T-helper 2 cell (primary cell): ENCODE data around the gene FOSL2.
A peak's percentile ranks its signal among the peaks of the same experiment; 100 is the strongest.

Source experiments
- DNase-seq, 5 experiments: peaks; one replicate each; pipeline versions ENCODE4 v3.0.0 to v3.0.0-alpha.2; 2012 to 2022

FOSL2 gene

DNA sequence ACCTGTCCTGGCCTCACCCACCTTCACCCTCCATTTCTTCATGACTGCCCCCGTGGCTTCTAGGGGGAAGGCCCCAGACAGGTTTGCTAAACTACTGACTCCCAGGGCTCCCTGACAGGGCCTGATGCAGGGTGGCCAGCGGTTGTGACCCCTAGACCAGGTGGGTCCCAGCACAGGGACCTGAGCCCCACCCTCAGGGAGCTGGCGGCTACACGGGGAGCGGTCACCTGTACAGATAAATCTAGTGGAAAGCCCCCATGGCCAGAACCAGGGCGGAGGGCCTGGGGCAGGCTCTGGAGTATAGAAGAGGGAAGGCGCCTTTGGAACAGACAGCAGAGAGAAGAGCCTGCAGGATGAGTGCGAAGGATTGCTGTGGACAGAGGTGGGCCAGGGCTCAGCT lies 60.7 kb downstream of the FOSL2 start:
- no peak for DNase-seq

DNA sequence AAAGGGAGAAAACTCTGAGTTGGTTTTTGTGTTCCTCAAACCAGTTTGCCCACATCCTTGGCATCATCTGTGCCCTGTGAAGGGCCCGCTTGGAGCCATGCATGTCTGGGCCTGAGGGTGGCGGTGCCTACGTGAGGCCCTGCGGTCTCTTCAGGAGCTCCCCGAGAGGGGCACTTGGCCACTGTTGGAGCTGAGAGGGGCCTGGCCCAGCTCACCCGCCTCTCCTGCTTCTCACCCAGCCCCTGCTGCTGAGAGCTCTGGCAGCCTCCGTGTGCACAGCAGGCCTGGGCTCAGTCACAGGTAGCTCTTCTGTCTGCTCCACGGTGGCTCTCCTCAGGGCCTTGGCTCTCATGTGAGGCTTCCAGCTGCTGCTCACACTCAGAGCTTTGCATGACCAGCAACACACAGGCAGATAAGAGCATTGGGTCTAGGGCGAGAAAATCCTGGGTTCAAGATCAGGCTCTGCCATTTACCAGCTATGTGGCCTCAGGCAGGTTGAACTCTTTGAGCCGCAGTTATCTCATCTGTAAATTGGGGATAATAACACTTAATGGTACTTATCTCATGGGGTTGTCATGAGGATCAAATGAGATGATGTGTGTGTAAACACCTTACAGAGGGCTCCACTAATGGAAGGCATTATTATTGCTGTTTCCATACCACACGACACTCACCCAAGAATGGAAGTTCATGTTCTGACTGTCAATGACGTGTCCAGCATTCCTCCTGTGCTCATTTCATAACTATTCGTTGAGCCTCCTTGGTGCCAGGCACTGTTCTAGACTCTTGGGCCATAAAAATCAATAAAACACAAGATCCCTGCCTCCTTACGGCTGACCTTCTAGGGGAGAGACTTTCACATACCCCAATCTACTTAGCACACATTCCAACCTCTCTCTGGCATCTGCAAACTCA lies 61.6 kb downstream of the FOSL2 start:
- no peak for DNase-seq

DNA sequence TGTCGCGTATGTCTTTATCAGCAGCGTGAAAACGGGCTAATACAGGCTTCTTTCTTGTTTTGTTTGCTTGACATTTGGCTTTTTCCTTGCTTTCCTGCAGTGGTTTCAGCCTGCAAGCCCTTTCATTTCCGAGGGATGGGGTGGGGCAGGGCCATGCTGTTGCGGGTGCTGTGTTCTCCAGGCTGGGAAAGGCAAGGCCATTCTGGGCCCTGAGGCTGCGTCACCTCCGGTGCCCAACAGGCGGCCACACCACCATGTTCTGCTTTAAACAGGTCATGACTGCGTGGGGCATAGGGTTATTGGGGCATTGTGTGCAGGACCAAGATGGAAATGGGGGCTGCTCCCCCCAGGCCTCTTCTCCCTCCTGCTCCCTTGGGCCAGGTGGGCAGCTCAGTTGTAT lies 64.6 kb downstream of the FOSL2 start:
- no peak for DNase-seq

DNA sequence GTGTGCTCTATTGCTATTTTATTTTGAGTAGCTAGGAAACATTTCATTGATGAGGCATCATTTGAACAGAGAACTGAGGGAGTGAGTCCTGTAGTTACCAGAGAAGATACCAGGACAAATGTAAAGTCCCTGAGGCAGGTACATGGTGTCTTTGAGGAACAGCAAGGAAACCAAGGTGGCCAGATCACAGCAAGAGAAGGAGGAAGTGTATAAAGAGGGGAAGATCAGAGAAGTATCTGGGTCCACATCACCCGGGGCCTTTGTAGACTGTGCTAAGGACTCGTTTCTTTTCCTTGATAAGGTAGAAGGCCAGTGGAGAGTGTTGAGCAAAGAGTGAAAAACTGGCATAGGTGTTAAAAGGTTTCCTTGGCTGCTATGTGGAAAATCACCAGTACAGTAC lies 68.4 kb downstream of the FOSL2 start:
- DNase-seq = no peak

DNA sequence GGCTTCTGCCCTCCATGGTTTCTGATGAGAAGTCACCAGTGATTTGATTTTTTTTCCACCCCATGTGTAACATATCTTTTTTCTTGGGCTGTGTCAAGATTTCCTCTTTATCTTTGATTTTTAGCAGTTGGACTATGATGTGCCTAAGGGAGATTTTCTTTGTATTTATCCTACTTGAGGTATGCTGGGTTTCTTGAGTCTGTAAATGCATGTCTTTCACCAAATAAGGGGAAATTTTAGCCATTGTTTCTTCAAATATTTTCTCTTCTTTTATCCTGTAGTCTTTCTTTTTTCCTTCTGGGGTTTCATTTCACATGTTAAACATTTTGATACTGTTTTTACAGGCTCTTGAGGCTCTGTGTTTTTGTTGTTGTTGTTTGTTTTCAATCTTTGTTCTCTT lies 69.5 kb downstream of the FOSL2 start:
- DNase-seq = no peak

DNA sequence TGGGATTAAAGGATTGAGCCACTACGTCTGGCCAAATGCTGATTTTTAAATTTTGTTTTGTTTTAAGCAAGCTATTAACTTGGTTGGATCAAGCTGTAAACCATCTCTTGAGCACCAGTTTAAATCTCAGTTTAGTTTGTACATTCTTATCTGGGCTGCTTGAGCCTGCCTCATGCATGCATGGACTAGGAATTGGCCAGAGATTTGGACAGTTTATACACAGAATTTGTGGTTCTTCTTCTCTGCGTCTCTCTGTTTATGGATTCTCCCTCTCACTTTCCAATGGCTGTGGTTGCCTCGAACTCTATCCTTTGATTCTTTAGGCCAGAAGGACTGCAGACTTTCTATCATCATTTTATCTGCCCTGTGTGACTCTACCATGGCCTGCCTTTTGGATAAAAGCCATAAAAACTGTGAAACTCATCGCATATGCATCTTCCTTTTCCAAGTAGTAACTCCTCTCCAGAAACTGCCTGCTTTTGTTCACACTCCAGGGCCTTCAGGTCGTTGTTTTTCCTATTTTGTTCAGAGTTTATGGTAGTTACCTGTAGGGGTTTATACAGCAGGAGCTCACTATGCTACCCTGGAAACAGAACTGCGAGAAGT lies 70.7 kb downstream of the FOSL2 start:
- DNase-seq = no peak

DNA sequence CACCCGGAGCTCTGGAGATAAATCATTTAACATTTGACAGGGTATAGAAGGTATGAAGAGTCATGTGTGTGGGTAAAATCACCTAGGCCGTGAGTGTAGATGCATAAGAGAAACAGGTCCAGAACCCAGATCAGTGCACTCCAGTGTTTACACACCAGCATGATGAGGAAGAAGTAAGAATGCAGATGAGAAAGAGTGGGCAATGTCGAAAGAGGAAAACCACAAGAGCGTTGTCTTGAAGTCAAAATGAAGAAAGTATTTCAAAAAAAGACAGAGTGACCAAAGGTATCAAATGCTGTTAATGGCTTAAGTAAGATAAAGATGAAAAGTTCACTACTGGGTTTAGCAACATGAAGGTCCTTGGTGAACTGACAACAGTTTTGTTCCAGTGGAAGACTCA lies 71.2 kb downstream of the FOSL2 start:
- DNase-seq = no peak

DNA sequence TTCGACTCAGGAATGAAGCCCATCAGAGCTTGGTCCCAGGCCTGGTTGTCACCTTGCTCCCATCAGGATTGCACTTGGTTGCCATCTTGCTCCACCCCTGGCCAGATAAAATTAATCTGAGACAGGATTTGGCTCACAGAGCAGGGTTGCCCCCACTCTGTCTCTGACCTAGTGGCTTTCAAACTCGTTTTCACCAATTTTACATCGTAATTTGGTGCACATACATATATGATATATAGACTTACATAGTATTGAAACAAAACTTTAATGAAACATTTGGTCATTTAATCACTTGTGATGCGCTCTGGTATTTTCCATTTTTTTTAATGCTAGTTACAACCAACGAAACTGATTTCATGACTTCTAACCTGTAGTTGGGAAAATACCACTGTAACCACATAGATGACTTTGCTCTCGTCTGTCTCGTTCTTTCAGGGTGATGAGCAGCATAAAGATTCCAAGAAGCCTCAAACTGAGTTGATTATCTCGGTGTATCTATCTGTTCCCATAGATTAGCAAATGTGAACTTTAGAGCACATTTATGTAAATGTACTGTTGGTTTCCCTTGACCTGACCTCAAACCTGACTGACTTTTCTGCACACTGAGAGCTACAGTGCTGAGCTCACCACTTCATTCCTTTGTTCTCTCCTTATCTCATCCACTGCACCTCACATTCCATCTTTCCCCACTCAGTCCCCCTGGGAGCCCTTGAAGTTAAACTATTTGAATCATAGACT lies 72.7 kb downstream of the FOSL2 start:
- DNase-seq = peak in 1 of 5 experiments; percentile 83
